K562 (cell line): ENCODE measurements around the gene HECA. TPM values are rescaled to one million over a fixed set of nuclear protein-coding genes. Genes with fewer than 3 reads are reported as not detected.

Source experiments
- ATAC-seq: fragments of 200-7000 bp; cut with Tn5 transposase; 3 replicates; pipeline ENCODE4 v1.9.1; 2020; ENCODE audit warnings: moderate library complexity
- BruUV-seq: library from RNA; stranded (reverse); fragments of 400-500 nt; replicated peaks from 2 replicates; lab custom pipeline; 2021; lab: Mats Ljungman, UMichigan
- CTCF ChIA-PET: fragments of 300-600 bp; formaldehyde crosslinking; extraction: SDS; loops from one replicate; lab custom pipeline; 2021; ENCODE audit warnings: low intra/inter-chr PET ratio; lab: Yijun Ruan, JAX
- POLR2A ChIA-PET: fragments of 300-600, 350-650 bp; sonication (Branson Sonifier 250); formaldehyde crosslinking; extraction: SDS; loops from one replicate; lab custom pipeline; 2021; ENCODE audit warnings: antibody characterized with exemption, inconsistent platforms; lab: Yijun Ruan, JAX
- DNase-seq, 4 experiments: peaks; one replicate each; pipeline versions ENCODE4 v3.0.0 to v3.0.0-alpha.2; 2011 to 2018; ENCODE audit warnings: low spot score in 3 of 4, mixed read lengths in 3 of 4; ENCODE audit errors: extremely low read depth in 1 of 4
- FAIRE-seq: peaks from 2 replicates; lab custom pipeline; 2011; peaks lifted over from hg19 to GRCh38; lab: Jason Lieb, UNC
- H2AFZ ChIP-seq: 2 replicates; pipeline ENCODE4 v1.6.0; 2011; ENCODE audit warnings: low read depth, low read length, control low read depth, inconsistent platforms
- H3K27ac ChIP-seq: fragments of 200-600 bp; 3 replicates; pipeline ENCODE4 v1.8.0; 2011; ENCODE audit warnings: low read depth, mild to moderate bottlenecking, control low read depth, inconsistent platforms, low read length, moderate library complexity, mixed read lengths; ENCODE audit errors: extremely low read depth
- H3K27me3 ChIP-seq, 2 experiments: fragments of 300-600 bp in 1 of 2; 2 replicates in 1 of 2; 3 replicates in 1 of 2; pipeline versions ENCODE4 v1.6.0 to v1.8.0; 2011; ENCODE audit warnings: inconsistent platforms in 2 of 2, low read length in 2 of 2, mild to moderate bottlenecking in 1 of 2, mixed read lengths in 1 of 2, moderate library complexity in 1 of 2; ENCODE audit not compliant: control insufficient read depth in 2 of 2, insufficient read depth in 2 of 2
- H3K36me3 ChIP-seq: fragments of 300-600 bp; 3 replicates; pipeline ENCODE4 v1.8.0; 2011; ENCODE audit warnings: mild to moderate bottlenecking, low read length, inconsistent platforms; ENCODE audit not compliant: control insufficient read depth, insufficient read depth
- H3K4me1 ChIP-seq, 2 experiments: fragments of 200-600 bp in 1 of 2; replicated peaks in 1 of 2; 2 replicates in 1 of 2; 3 replicates in 1 of 2; pipeline versions ENCODE4 v1.5.1 to v1.8.0; 2011; ENCODE audit warnings: inconsistent platforms in 2 of 2, low read length in 2 of 2, mild to moderate bottlenecking in 1 of 2, mixed read lengths in 1 of 2, moderate library complexity in 1 of 2; ENCODE audit not compliant: control insufficient read depth in 2 of 2, insufficient read depth in 2 of 2
- H3K4me2 ChIP-seq: 2 replicates; pipeline ENCODE4 v1.6.1; 2011; ENCODE audit warnings: low read length, control low read depth, inconsistent platforms, mixed read lengths; ENCODE audit not compliant: insufficient read depth
- H3K4me3 ChIP-seq: fragments of 200-600 bp; sonication (generic), shearing (Covaris generic); 2 replicates; pipeline ENCODE4 v1.5.1; 2016; ENCODE audit warnings: control low read depth, inconsistent platforms
- H3K79me2 ChIP-seq: fragments of 200-600 bp; 3 replicates; pipeline ENCODE4 v1.8.0; 2011; ENCODE audit warnings: low read length, inconsistent platforms; ENCODE audit not compliant: control insufficient read depth, insufficient read depth
- H3K9ac ChIP-seq, 2 experiments: 2 replicates each; pipeline versions ENCODE4 v1.6.0 to v1.6.1; 2011; ENCODE audit warnings: low read depth in 2 of 2, low read length in 2 of 2, control low read depth in 1 of 2, inconsistent platforms in 1 of 2, mild to moderate bottlenecking in 1 of 2, mixed read lengths in 1 of 2; ENCODE audit not compliant: insufficient read depth in 1 of 2
- H3K9me1 ChIP-seq: one replicate; pipeline ENCODE4 v1.6.0; 2011; ENCODE audit warnings: inconsistent platforms, mild to moderate bottlenecking, low read length, moderate library complexity; ENCODE audit not compliant: control insufficient read depth, insufficient read depth
- H3K9me3 ChIP-seq: replicated peaks from 2 replicates; pipeline ENCODE4 v1.5.1; 2011; ENCODE audit warnings: low read depth, low read length, inconsistent platforms; ENCODE audit not compliant: control insufficient read depth, insufficient read depth
- H4K20me1 ChIP-seq: replicated peaks from 2 replicates; pipeline ENCODE4 v1.6.1; 2011; ENCODE audit warnings: low read length, inconsistent platforms, mixed read lengths; ENCODE audit not compliant: control insufficient read depth, insufficient read depth
- FOSL1 ChIP-seq: fragments of 200-800 bp; sonication (Bioruptor generic); conservative IDR thresholded peaks from 2 replicates; pipeline ENCODE4 v1.6.1; 2016; ENCODE audit warnings: missing genetic modification characterization, missing compliant biosample characterization
- SP2 ChIP-seq: IDR thresholded peaks from 2 replicates; pipeline ENCODE4 v1.6.1; 2011; ENCODE audit warnings: mild to moderate bottlenecking, low read depth, low read length, moderate library complexity; ENCODE audit not compliant: poor library complexity, severe bottlenecking; ENCODE audit errors: extremely low read depth
- SREBF2 ChIP-seq: sonication (generic); formaldehyde crosslinking; IDR thresholded peaks from 2 replicates; pipeline ENCODE4 v1.4.0; 2020; ENCODE audit warnings: mild to moderate bottlenecking, missing genetic modification reagents
- TFAM ChIP-seq: fragments of 250-450 bp; sonication (Bioruptor Pico); conservative IDR thresholded peaks from 2 replicates; pipeline ENCODE4 v1.5.0; 2021; ENCODE audit warnings: mild to moderate bottlenecking, moderate library complexity
- XRCC4 ChIP-seq: IDR thresholded peaks from one replicate; pipeline ENCODE4 v1.6.1; 2011; ENCODE audit not compliant: insufficient read depth, insufficient read length; ENCODE audit errors: extremely low read depth
- ZNF444 ChIP-seq: fragments of 250-450 bp; sonication (Bioruptor Pico); IDR thresholded peaks from 2 replicates; pipeline ENCODE4 v1.4.0; 2020; ENCODE audit warnings: mild to moderate bottlenecking, moderate library complexity
- ZNF696 ChIP-seq: fragments of 250-450 bp; sonication (Bioruptor Pico); conservative IDR thresholded peaks from 2 replicates; pipeline ENCODE4 v1.4.0; 2020; ENCODE audit warnings: mild to moderate bottlenecking, moderate library complexity
- ZNF75A ChIP-seq: fragments of 450-650 bp; formaldehyde crosslinking; IDR thresholded peaks from 2 replicates; pipeline ENCODE4 v1.4.0; 2020; ENCODE audit warnings: mild to moderate bottlenecking
- WGBS: fragments of 100-300 bp; shearing (Covaris generic); methylation state at CpG from one replicate; pipeline ENCODE4 v1.1.6; 2016; ENCODE audit warnings: low coverage, mixed read lengths; ENCODE audit not compliant: insufficient coverage; ENCODE audit errors: missing lambda C conversion rate; 5-methylcytosine and 5-hydroxymethylcytosine counted together
- in situ Hi-C: fragments of 300-500 bp; cut with MboI; formaldehyde crosslinking; loops from 4 replicates; pipeline ENCODE4 v1.15.0; 2018; ENCODE audit warnings: inconsistent platforms, mixed read lengths
- intact Hi-C: fragments of 100-400 bp; cut with micrococcal nuclease; formaldehyde crosslinking; loops from 2 replicates; pipeline ENCODE4 v1.14.2; 2022
- polyA plus RNA-seq, 8 experiments: library from polyadenylated mRNA; depleted of rRNA in 4 of 8; stranded (reverse) in 5 of 8; unstranded in 3 of 8; fragments of >200 nt; fragmentation: Nextera tagmentation in 2 of 8; fragmentation: Illumina TruSeq in 1 of 8; extraction: Ambion mirVana in 2 of 8; extraction: Trizol in 1 of 8; gene quantifications; 2 replicates each; pipeline versions ENCODE4 v1.2.1 to v1.2.3, GENCODE V29; 2011 to 2014; ENCODE audit warnings: inconsistent platforms in 1 of 8, missing spikeins in 1 of 8
- total RNA-seq, 7 experiments: library from RNA; depleted of rRNA in 6 of 7; stranded (reverse); fragments of >200 nt in 6 of 7; fragmentation: Illumina TruSeq in 2 of 7; extraction: Trizol in 2 of 7; gene quantifications; 2 replicates each; pipeline versions ENCODE4 v1.2.1 to v1.2.3, GENCODE V29; 2011 to 2021; ENCODE audit warnings: low replicate concordance in 1 of 7
- TF ChIP-seq, protein P1 (sequence below): sonication (generic); formaldehyde crosslinking; IDR thresholded peaks from 2 replicates; pipeline ENCODE4 v1.8.0; 2022; ENCODE audit warnings: missing genetic modification reagents, mild to moderate bottlenecking, moderate library complexity, borderline replicate concordance

HECA gene
- total and polyA plus RNA-seq, 9 of the 15 experiments (the other 6 are each of a cell fraction or from before 2014, with no cell fraction given), result 0.31 to 2.3 (median 1.1) TPM

DNA sequence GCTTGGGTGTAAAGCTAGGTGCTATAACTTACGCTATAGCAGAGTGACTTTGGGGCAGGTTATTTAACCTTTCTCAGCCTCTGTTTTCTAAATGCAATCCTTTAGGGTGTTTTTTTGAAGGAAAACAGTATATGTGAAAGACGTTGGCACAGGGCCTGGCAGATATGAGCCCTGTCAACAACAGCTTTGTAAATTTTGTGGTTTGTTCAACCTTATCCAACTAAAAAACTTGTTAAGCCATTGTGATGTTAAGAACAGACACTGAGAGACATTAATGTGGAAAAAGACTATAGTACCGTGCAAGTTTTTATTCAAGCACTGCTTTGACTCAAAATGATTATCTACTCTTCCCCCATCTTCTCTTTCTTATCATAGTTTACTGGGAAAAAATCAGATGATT, 8.2 kb downstream of the HECA start:
- H4K20me1 ChIP-seq, result peaks cover 3% of the 10 kb centered on the region; the same call in 1 of the 2 replicates
- intact Hi-C loops, result no loop called here
- H3K4me1 ChIP-seq, result no peaks in the 10 kb centered on the region
- H3K79me2 ChIP-seq, result no peaks in the 10 kb centered on the region
- H3K27ac ChIP-seq, result no peak overlapping the region
- no peaks in the 10 kb centered on the region for H3K9me1 ChIP-seq
- BruUV-seq, result no TSS peak
- no peak for TF ChIP-seq TFAM (CRISPR knock-in tag)
- DNase-seq (no peak), FAIRE-seq (no peak), ATAC-seq (no peak)
- 3% methylated on average over 3 of the region's 3 CpGs for WGBS
- H3K4me3 ChIP-seq, result no peak overlapping the region
- in situ Hi-C loops, result no loop called here
- no peaks in the 10 kb centered on the region for H3K36me3 ChIP-seq
- peaks cover 19 to 25% of the 10 kb centered on the region in 2 experiments; a peak in 4 of 5 replicates for H3K27me3 ChIP-seq
- H3K9me3 ChIP-seq, result no peaks in the 10 kb centered on the region
- no peak overlapping the region for H2AFZ ChIP-seq
- POLR2A ChIA-PET, result no interaction called here
- no peak overlapping the region for H3K4me2 ChIP-seq
- CTCF ChIA-PET, result no interaction called here
- H3K9ac ChIP-seq, result no peak overlapping the region

DNA sequence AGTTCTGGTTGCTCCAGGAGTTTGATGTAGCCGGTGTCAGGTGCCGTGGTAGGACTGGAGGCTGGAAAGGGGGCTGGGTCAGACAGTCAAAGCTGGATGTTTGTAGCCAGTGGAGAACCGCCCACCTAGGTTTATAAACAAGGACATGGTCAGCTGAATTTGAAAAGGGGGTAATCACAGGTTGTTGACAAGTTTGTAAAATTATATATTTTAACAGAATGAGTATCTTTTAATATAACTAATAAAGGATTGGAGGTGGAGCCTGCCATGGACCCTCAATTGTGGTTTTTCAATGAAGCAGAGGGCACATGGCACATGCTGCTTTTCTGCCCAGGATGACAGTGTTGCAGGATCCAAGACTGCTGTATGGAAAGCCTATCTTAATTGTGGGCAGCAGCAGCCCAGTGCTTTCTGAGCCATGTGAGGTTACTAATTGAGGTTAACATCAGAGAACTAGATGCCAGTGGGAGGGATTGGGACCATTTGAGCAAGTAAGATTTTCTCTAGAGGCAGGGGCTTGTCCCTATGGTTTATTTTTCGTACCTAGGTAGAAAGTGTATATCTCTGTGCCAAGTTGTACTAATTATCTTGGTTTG, 9.7 kb downstream of the HECA start:
- FAIRE-seq (no peak), DNase-seq (no peak)
- intact Hi-C loops, result no loop called here

More for the DNA sequence above, 9.7 kb downstream of the HECA start:
- Histone ChIP-seq H2AFZ (no peak overlapping the region), H3K9me3 (no peaks in the 10 kb centered on the region), H3K9me1 (no peaks in the 10 kb centered on the region), H3K36me3 (no peaks in the 10 kb centered on the region), H3K9ac (no peak overlapping the region), H3K27ac (no peak overlapping the region), H3K79me2 (no peaks in the 10 kb centered on the region), H4K20me1 (peaks cover 8% of the 10 kb centered on the region; the same call in 1 of the 2 replicates), H3K4me3 (no peak overlapping the region), H3K4me1 (no peaks in the 10 kb centered on the region), H3K4me2 (no peak overlapping the region), H3K27me3 (peaks cover 12 to 27% of the 10 kb centered on the region in 2 experiments)
- WGBS, result 0% methylated on average over 4 of the region's 4 CpGs
- in situ Hi-C loops, result no loop called here
- no TSS peak for BruUV-seq
- ChIA-PET CTCF (no interaction called here), POLR2A (interaction anchor here (0.6 to 3.2 kb wide), 3 partner anchors 11 to 1921 kb away, joined by 3 to 7 read pairs (median 3); no protein-coding TSS in a partner anchor)
- TF ChIP-seq XRCC4 (no peak), SP2 (no peak), ZNF75A (CRISPR knock-in tag) (no peak), SREBF2 (no peak), ZNF444 (no peak), FOSL1 (no peak), ZNF696 (CRISPR knock-in tag) (no peak)
- TF ChIP-seq, protein P1, sequence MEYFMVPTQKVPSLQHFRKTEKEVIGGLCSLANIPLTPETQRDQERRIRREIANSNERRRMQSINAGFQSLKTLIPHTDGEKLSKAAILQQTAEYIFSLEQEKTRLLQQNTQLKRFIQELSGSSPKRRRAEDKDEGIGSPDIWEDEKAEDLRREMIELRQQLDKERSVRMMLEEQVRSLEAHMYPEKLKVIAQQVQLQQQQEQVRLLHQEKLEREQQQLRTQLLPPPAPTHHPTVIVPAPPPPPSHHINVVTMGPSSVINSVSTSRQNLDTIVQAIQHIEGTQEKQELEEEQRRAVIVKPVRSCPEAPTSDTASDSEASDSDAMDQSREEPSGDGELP (CRISPR knock-in tag), result no peak
- no peak for ATAC-seq
